Measurements from ENCODE around the gene ADM5.

ADM5 gene

GRCh38 chr19:49700563-49700962 lies 11.2 kb downstream of the ADM5 start:
- no peak for DNase-seq (ENCODE audit: low read depth)
- TF ChIP-seq, protein P1, sequence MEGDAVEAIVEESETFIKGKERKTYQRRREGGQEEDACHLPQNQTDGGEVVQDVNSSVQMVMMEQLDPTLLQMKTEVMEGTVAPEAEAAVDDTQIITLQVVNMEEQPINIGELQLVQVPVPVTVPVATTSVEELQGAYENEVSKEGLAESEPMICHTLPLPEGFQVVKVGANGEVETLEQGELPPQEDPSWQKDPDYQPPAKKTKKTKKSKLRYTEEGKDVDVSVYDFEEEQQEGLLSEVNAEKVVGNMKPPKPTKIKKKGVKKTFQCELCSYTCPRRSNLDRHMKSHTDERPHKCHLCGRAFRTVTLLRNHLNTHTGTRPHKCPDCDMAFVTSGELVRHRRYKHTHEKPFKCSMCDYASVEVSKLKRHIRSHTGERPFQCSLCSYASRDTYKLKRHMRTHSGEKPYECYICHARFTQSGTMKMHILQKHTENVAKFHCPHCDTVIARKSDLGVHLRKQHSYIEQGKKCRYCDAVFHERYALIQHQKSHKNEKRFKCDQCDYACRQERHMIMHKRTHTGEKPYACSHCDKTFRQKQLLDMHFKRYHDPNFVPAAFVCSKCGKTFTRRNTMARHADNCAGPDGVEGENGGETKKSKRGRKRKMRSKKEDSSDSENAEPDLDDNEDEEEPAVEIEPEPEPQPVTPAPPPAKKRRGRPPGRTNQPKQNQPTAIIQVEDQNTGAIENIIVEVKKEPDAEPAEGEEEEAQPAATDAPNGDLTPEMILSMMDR (conservative IDR thresholded peaks at IDR 0.05; ENCODE audit: low read depth, low read length): no peak
- H3K4me3 ChIP-seq (ENCODE audit: low read depth, low read length): no peak overlapping the region

GRCh38 chr19:49701271-49701786 lies 11.9 kb downstream of the ADM5 start:
- DNase-seq (ENCODE audit: low read depth): no peak
- TF ChIP-seq, protein P1 (conservative IDR thresholded peaks at IDR 0.05; ENCODE audit: low read depth, low read length): no peak
- no peak overlapping the region for H3K4me3 ChIP-seq (ENCODE audit: low read depth, low read length)

DNA sequence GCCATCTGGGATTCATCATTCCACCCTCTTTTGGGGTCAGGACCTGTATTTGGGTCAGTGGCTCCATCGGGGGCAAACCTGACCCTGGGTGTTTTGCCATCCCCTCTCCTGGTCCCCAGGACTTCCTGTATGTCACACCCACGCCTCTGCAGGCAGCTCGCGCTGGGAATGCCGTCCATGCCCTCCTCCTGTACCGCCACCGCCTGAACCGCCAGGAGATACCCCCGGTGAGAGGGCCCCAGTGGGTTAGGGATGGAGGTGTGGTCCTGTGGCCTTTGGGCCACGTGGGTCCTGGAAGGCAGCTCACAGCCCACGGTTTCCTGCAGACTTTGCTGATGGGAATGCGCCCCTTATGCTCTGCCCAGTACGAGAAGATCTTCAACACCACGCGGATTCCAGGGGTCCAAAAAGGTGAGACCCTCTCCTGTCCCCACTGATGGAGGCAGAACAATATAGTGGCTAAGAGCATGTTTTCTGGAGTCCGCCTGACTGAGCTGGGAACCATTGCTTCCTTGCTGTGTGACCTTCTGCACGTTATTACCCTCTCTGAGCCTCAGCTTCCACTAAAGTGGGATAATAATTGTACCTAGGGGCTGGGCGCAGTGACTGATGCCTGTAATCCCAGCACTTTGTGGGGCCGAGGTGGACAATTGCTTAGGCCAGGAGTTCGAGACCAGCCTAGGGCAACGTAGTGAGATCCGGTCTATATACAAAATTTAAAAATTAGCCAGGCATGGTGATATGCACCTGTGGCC lies 15.7 kb downstream of the ADM5 start:
- TF ChIP-seq, protein P1 (conservative IDR thresholded peaks at IDR 0.05; ENCODE audit: low read depth, low read length): no peak
- H3K4me3 ChIP-seq (ENCODE audit: low read depth, low read length): no peak overlapping the region
- DNase-seq (ENCODE audit: low read depth): no peak

- TF ChIP-seq, protein P1 (conservative IDR thresholded peaks at IDR 0.05; ENCODE audit: low read depth, low read length): no peak
Observed at GRCh38 chr19:49705919-49706318, 16.5 kb downstream of the ADM5 start.

GRCh38 chr19:49710372-49710951 lies 21.1 kb downstream of the ADM5 start:
- DNase-seq (ENCODE audit: low read depth): peak; percentile 48
- TF ChIP-seq, protein P1 (conservative IDR thresholded peaks at IDR 0.05; ENCODE audit: low read depth, low read length): no peak
- no peak overlapping the region for H3K4me3 ChIP-seq (ENCODE audit: low read depth, low read length)

More at GRCh38 chr19:49705919-49706318, 16.5 kb downstream of the ADM5 start:
- H3K4me3 ChIP-seq (ENCODE audit: low read depth, low read length): no peak overlapping the region
- no peak for DNase-seq (ENCODE audit: low read depth)

DNA sequence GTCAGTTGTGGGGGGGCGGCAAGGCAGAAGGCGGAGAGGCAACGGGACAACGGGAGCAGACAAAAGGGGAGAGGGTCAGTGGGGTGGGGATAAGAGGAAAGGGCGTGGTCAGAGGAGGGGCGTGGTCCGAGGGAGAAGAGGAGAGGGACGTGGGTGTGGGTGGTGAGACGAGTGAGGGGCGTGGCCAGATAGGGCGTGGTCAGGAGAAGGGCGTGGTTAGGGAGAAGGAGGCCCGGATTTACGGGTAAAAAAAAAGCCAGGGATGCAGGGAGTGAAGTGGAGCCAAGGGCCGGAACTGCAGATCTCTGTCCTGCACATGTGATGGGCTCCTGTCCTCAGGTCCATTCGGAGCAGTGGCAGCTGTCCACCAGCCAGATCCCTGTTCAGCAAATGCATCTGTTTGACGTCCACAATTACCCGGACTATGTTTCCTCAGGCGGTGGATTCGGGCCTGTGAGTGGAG lies 23.0 kb downstream of the ADM5 start:
- H3K4me3 ChIP-seq (ENCODE audit: low read depth, low read length): no peak overlapping the region
- peak; percentile 19 for DNase-seq (ENCODE audit: low read depth)
- TF ChIP-seq, protein P1 (conservative IDR thresholded peaks at IDR 0.05; ENCODE audit: low read depth, low read length): no peak
